GM21723 (cell line): ENCODE measurements around the gene PITPNM3.

Experiments used
- ATAC-seq: cut with Tn5 transposase; IDR thresholded peaks from one replicate; pipeline ENCODE4 v1.9.1; 2021; ENCODE audit warnings: mild to moderate bottlenecking, moderate library complexity; ENCODE audit not compliant: unreplicated experiment

PITPNM3 gene

DNA sequence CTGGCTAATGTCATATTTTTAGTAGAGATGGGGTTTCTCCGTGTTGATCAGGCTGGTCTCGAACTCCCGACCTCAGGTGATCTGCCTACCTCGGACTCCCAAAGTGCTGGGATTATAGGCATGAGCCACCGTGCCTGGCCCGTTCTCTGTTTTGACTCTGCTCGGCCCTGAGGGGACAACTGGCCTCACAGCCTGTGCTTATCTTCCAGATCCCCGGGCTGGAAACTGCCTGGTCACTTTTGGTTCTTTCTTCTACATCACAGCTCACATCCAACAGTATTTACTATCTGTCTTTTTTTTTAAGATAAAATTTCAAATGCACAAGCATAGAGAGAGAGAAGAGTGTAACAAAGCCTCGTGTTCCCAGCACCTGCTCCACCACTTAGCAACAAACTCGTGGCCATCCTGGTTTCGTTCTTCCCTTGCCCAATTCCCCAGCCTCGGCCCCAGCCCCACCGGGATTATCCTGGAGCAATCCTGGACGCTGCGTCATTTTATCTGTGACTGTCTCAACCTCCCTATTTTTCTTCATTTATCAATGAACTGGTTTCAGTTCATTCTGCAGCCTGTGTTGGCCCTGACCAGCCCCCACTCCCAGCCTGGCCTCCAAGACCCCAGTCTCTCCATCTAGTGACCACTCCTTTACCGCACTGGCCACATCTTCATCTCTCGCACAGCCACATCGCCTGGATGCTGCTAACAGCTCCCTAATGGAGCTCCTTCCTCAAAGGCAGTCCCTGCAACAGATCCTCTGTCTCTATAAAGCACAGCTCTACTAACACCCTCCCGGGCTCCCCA lies 91.0 kb downstream of the PITPNM3 start:
- no peak for ATAC-seq

DNA sequence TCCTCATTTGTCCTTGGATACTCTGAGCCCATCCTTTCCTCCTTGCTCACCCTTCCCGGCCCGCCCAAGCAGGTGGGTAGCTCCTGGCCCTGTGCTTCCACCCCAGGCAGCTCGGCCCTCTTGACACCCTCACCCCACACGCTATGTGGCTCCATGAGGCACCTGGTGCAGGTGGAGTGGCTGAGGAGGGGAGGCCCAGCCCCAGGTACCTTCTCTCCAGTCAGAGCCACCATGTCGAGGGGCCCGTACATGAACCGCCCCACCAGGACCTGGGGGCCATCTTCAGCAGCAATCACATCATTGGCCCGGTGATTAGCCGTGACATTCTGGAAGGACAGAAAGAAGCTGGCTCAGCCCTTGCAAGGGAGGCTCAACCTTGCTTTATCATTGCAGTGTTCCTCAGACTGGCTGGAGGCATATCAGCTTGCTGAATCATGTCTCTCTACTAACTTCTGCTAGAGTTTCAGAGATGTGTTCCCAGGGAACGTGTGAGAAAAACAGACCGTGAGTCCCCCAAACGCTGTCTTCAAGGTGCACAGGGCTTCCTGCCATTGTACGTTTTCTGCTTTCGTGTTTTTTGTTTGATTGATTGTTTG lies 91.8 kb downstream of the PITPNM3 start:
- no peak for ATAC-seq

DNA sequence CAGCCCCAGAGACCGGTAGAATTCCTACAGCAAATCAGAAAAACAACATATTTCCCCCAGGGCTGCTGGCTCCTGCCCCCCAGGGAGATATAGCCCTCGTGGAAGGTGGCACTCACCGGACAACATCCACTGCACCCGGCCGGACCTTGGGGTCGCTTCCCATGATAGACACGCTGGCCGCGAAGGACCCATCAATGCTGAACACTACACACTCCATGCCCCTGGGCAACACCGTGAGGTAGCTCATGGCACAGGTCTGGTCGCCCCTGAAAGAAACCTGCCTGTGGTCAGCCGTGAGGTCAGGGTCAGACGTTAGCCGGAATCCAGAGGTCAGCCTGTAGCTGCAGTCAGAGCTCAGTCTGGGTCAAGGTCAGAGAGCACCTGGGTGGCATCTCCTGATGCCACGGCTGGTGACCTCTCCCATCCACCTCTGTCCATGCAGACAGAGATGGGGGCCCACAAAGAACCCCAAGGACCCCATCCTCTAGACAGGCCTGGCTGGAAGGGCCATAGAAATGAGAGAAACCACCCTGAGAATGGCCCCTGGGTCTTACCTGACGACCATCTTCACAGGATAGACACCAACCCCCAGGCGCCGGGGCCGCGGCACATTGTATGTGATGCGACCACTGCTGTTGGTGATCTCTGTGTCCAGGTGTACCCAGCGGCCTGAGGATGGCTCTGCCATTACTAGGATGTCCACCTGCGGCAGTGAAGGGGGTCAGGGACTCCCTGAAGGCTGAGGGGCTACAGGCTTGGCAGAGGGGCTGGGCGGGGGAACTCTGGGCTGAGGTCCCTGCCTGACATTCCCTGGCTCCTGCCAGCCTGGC lies 92.5 kb downstream of the PITPNM3 start:
- no peak for ATAC-seq

DNA sequence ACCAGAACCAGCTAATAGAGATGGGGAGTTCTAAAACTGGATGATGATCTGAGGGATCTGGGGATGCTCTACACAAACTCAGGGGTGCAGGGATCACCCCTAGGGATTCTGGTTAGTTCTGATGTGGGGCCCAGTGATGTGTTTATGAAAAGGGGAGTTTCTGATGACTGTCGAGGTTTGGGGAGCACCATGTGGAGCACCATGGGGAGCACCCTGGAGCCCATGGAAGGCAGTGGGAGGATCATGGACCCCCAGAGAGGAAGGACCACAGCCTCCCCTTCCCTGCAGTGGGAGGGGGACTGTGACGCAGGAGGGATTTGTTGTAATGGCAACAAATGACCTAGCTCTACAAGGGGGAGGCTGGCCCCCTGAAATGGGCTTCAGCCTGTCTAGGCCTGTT lies 93.7 kb downstream of the PITPNM3 start:
- ATAC-seq = no peak

DNA sequence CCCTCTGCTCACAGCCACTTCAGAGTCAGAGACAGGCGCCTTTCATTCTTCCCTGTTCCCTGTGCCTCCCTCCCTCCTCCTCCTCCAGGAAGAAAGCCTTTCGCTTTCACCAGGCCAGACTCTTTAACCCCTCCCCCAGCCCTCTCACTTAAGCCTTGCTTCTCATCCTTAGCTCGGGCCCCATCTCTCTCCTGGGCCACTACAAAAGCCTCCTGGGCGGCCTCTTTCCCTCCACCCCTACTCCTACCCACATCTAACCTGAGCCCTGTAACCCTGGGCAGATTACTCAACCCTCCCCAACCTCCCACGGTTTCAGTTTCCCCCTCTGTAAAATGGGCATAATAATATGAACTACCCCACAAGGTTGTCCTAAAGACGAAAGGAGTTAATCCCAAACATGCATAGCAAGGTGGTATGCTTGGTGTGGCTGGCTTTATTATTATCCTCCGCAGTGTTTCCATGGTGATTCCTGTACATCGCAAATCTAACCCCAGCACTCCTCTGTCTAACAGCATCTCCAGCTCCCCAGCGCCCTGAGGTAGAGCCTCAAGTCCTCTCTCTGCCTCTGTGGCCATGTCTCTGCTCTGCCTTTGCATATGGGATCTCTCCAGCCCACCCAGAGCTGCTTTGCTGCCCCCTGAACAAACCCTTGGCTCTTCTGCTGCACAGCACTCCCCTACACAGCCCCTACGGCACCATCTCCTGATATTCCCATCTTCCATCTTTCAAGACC lies 94.4 kb downstream of the PITPNM3 start:
- ATAC-seq = no peak

DNA sequence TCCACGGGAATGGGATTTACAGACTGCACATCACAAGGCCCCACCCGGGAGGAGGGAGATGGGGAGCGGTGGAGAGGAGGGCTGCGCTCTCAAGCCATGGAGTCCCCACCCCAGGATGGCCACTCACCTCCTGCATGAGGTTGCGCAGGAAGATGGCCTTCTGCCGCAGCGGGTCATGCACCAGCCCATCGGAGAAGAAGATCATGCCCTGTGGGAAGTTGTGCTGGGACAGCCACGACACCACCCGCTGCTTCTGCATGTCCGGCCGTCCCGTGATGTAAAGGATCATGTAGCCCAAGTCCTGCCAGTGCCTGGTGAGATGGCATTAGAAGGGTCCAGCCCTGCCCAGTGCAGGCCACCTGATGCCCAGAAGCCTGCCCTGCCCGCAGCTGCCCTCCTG lies 95.1 kb downstream of the PITPNM3 start:
- no peak for ATAC-seq

DNA sequence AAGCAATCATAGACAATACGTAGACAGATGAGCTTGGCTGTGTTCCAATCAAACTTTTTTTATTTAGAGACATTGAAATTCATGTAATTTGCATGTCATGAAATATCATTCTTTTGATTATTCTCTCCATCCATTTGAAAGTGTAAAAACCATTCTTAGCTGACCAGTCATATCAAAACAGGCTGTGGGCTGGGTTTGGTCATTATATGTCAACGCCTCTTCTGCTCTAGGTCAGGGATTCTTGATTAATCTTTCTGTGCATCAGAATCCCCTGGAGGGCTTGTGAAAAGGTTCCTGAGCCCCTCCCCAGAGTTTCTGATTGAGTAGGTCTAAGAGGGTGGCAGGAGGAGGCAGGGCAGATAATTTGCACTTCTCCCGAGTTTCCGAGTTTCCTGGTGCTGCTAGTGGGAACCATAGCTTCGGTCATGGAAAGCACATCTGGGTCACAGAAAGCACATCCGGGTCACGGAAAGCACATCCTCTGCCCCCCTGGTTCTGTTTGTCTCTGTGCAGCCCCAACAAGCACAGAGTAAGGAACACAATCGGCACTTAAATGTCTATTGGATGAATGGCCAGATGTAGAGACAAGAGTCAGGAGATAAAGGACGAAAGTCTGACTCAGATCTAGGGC lies 95.7 kb downstream of the PITPNM3 start:
- ATAC-seq = no peak

DNA sequence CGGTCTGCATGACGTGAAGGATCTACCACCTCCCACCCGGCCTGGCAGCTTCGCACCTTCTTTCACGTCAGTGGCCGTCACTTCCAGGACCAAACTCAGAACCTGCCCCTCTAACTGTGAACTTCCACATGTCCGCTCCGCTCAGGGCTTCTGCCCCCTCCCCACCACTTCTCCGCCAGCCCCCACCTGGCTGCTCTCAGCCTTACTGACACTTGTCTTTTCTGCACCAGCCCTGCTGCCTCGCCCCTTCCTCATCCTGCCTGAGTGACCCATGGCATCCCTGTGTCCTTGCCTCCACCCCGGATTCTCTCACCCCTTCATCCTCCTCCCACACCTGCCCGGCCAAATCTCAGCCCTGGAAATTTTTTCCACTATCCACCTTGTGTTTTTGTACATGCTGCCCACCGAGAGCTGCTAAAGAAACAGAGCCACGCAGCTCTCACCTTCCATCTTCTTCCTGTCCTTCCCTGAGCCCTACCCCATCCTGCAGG lies 97.8 kb downstream of the PITPNM3 start:
- ATAC-seq = no peak

DNA sequence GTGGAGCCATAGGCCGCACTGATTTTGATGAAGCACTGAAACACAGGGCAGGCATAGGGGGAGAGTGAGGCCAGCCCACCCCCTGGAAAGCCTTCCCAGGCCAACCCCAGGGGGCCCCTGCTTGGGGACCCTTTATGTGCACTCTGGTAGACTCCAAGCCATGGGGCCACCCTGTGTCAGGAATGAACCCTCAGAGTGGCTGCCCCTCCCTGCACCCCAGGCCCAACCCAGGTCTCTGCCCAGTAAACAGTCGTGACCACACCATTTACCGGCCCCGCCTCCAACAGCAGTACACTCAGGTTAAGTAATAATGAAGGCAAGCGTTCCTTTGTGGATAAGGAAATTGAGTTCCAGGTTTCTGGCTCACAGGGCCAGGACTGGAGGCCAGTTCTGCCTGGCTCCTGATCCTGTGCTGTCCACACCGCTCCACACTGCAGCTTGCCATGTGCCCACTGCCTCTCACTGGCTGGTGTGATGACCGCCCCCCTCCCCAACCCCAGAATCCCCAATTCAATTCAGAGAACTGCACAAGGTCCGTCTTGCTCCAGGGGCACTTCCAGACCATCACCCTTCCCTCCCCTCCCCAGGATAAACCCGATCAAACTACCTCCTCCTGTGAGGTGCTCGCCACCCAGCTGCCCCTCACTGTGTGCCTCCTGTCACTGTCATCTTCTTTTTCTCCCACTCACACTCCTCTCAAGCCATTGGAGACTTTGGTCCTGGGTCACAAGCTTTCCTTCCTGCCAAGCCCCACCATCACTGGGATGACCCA lies 98.5 kb downstream of the PITPNM3 start:
- no peak for ATAC-seq

DNA sequence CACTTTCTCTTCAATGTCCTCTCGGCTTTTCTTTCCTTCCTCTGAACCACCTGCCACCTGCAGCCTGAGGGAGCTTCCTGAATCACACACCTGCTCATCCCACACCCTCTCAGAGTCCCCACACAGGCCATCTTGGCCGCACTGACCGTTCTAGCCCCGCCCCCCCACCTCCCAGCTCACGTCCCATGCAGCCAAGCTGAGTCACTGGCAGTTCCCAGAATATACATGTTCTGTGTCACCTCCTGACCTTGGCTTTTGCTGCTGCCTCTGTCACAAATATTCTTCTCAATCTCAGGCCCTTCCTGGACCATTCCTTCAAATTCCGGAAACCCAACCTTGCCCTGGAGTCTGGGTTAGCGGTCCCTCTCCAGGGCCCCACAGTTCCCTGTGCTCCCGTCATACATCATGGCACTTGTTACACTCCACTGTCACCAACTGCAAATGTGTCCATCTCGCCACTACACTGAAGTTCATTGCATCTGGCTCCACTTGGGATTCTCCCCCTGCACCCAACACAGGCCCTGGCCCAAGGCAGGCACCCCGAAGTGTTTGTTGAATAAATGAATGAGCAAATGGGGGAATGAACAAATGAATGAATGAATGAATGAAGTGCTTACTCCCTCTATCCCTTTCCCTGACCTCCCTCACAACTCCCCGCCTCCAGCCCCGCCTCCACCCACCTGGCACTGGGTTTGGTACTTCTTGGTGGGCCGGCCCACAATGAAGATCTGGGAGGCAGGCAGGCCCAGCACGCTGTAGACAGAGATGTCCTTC lies 99.3 kb downstream of the PITPNM3 start:
- ATAC-seq = no peak

DNA sequence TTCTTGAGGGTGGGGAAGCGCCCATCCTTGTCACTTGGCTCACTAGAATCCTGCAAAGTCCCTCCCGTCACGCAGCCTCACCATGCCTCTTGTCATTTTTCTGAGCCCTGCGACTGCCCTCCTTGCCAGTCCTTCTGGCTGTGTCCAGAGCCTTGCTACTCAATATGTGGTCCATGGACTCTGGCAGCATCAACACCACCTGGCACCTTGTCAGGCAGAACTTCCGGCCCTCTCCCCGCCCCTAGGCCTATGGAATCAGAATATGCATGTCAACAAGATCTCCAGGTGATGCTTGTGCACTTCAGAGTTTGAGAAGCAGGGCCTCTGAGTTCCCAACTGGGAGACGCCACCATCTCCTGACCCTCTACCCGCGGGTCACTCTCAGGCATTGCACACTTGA lies 100.0 kb downstream of the PITPNM3 start:
- ATAC-seq = no peak

DNA sequence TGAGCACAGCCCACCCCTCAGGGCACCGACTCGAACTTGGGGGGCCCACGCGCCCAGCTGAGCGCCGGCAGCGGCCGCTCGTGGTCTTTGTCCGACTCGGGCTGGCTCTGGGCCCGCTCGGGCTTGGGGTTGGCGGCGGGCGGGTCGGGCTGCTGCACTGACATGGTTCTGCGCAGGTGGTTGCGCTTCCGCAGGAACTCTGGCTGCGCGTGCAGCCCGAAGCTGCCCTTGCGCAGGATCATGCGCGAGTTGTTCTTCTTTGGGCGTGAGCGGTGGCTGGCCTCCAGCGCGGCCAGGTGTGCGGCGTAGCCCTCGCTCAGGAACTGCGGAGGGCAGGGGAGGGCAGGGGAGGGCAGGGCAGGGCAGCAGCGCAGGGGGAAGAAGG lies 101.0 kb downstream of the PITPNM3 start:
- ATAC-seq = no peak

DNA sequence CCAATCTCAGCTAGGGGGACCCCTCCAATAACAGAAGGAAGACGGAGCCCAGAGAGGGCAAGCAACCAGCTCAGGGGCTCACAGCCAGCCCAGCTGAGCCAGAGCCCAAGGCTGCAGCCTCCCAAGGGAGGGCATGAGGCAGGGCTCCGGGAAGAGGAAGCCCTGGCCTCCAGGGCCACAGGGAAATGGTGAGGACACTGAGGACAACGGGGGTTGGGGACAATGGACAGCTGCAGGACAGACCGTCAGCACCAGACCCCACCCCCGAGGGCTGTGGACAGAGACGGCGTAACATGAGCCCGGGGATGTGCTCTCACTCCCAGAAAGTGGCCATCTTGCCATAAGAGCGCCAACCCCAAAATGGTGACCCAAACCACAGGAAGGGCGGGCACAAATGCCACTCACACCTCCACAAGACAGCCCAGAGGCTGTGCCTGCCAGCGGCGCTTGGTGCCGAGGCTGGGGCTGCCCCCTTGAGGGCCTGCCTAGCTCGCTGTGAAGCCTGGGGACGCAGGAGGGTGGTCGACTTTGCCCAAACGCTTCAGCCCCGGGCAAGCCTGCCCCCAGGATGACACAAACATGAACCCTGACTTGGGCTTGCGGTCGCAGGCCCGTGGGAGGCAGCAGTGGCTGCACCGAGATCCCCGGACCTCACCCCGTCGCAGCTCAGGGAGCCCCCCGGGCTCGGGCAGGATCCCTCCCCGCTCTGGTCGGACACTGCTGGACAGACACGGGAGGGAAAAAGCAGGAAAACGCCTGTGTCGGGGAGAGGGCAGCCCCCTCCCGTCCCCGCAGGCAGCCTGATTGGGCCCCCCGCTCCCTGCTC lies 101.6 kb downstream of the PITPNM3 start:
- ATAC-seq = no peak

DNA sequence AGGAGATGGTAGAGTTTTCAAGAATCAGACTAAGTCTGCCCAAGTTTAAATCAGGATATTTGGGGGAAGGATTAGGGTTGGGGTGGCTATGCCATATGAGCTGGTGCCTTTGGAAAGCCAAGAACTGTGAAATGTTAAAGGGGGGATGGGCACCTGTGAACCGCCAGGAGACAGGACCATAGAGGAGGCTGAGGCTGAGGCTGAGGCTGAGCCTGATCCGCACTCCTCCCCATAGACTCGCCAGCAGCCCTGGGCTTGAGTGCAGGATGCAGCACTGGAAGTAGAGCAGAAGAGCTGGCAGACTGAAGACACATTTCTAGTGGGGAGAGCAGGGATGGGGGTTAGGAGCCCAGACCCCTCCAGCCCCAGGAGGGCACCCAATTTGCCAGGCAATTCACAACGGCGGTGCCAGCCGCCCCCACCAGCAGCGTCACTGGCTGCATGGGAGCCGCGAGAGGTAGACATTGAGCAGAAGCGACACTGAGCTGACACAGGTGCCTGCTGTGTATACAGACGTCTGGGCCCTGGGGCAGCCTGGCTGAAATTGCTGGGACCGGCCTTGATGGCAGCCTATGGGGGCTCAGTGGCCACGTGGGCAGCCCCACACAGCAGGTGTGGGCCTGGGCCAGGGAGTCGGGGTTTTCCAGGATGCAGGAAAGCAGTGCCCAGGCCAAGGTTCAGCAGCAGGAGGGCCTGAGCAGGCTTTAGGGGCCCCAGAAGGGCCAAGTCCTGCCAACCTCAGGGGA lies 102.9 kb downstream of the PITPNM3 start:
- no peak for ATAC-seq

DNA sequence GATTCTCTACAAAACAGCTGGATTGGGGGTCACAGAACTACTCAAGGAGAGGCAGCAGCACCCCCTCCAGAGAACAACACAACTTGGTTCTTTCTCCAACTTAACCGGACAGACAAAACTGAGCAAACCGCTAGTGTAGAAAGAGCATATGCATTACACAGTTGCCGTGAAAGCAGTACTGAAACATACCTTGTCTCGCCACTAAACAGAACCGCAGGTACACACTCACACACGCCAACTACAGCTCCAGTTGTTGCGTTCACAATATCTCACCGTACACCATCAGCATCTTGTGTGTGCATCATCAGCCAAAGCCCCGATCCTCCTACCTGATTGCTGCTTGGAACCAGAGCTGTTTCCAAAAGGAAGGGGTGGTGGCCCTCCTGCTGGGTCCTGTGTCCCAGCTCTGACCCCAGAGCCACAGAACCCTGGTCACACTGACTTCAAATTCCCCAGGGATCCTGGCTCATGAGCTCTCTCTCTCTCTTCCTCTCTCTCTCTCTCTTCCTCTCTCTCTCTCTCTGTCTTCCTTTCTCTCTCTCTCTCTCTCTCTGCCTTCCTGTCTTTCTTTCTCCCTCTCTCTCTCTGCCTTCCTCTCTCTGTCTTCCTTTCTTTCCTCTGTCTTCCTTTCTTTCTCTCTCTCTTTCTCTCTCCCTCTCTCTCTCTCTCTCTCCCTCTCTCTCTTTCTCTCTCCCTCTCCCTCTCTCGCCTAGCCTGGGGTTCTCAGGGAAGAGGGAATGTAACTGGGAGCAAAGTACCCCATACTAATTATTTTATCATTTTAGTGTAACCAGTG lies 103.7 kb downstream of the PITPNM3 start:
- ATAC-seq = no peak

DNA sequence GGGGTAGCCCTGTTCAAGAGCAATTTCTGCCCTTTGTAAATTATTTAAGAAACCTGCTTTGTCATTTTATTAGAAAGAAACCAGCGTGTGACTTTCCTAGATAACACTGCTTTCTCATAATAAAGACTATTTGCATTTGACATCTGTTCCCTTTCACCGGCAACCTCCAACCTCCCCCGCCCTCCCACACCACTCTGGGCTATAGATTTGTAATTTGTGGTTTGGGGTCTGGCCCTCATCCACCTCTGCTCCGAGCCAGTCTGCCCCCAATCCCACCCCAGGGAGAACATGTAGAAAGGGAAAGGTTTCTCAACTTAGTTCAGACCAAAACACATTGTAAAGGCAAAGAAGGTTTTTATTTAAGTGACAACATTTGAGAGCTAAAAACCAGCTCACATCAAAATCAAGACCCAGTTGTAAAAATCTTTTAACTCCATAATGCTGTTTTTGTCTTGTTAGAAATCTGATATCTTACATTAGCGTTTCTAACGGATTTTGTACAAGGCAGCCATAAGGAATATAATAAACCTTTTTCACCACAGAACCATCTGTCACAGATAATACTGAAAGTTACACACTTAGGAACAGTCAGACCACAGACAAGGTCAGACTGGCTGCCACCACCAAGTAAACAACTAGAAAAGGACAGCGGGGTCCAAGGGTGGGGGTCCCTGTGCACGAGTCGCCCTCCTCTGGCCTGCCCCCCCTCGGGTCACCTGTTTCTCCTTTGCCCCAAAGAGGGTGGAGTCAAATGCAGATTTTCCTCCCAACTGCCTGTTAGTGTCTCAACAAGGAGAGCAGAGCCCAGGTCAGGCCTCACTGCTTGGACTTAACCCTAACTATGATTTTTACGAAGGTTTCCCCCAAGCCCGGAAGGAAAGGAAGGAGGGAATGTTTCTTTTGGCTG lies 105.2 kb downstream of the PITPNM3 start:
- no peak for ATAC-seq
